H9 (cell line): Measurements from ENCODE around the gene SLC35F3. TPM values are rescaled to one million over a fixed set of nuclear protein-coding genes. Genes with fewer than 3 reads are reported as not detected.

Experiments used
- DNase-seq: peaks from one replicate; pipeline ENCODE4 v3.0.0-alpha.2; 2017
- H2AFZ ChIP-seq: one replicate; pipeline ENCODE4 v1.6.1; 2013; ENCODE audit warnings: mild to moderate bottlenecking, low read length, control low read depth, moderate library complexity
- H2AK5ac ChIP-seq: 2 replicates; pipeline ENCODE4 v1.6.1; 2013; ENCODE audit warnings: low read length, control low read depth, mixed read lengths; ENCODE audit not compliant: insufficient read length
- H2BK120ac ChIP-seq: one replicate; pipeline ENCODE4 v1.6.1; 2013; ENCODE audit warnings: low read depth, mild to moderate bottlenecking, low read length, control low read depth, inconsistent platforms; ENCODE audit not compliant: poor library complexity, severe bottlenecking
- H2BK12ac ChIP-seq: 2 replicates; pipeline ENCODE4 v1.6.1; 2013; ENCODE audit warnings: low read length, control low read depth, mixed read lengths, low read depth; ENCODE audit not compliant: insufficient read length
- H2BK15ac ChIP-seq: 2 replicates; pipeline ENCODE4 v1.6.1; 2013; ENCODE audit warnings: low read depth, low read length, control low read depth
- H2BK20ac ChIP-seq: one replicate; pipeline ENCODE4 v1.6.1; 2013; ENCODE audit warnings: low read depth, mild to moderate bottlenecking, low read length, control low read depth, inconsistent platforms; ENCODE audit not compliant: poor library complexity, severe bottlenecking
- H2BK5ac ChIP-seq: 2 replicates; pipeline ENCODE4 v1.6.1; 2013; ENCODE audit warnings: low read length, control low read depth, mixed read lengths; ENCODE audit not compliant: insufficient read length
- H3K14ac ChIP-seq: 2 replicates; pipeline ENCODE4 v1.6.1; 2013; ENCODE audit warnings: low read length, control low read depth; ENCODE audit not compliant: insufficient read depth
- H3K18ac ChIP-seq: 2 replicates; pipeline ENCODE4 v1.6.1; 2013; ENCODE audit warnings: low read depth, mild to moderate bottlenecking, mixed read lengths, low read length, control low read depth; ENCODE audit not compliant: insufficient read length
- H3K23ac ChIP-seq: 2 replicates; pipeline ENCODE4 v1.6.1; 2013; ENCODE audit warnings: low read length, control low read depth, mixed read lengths, low read depth; ENCODE audit not compliant: insufficient read length
- H3K23me2 ChIP-seq: 2 replicates; pipeline ENCODE4 v1.6.1; 2013; ENCODE audit warnings: low read depth, mild to moderate bottlenecking, mixed read lengths, low read length, control low read depth; ENCODE audit not compliant: insufficient read length, poor library complexity, severe bottlenecking
- H3K27ac ChIP-seq: 2 replicates; pipeline ENCODE4 v1.5.1; 2013; ENCODE audit warnings: low read length, control low read depth, mixed read lengths, low read depth; ENCODE audit not compliant: insufficient read length
- H3K27me3 ChIP-seq: 2 replicates; pipeline ENCODE4 v1.6.1; 2013; ENCODE audit warnings: low read length, control low read depth, inconsistent platforms; ENCODE audit not compliant: insufficient read depth
- H3K4ac ChIP-seq: 2 replicates; pipeline ENCODE4 v1.6.1; 2013; ENCODE audit warnings: low read depth, mild to moderate bottlenecking, control low read depth, inconsistent platforms, low read length, moderate library complexity
- H3K4me1 ChIP-seq: 2 replicates; pipeline ENCODE4 v1.6.1; 2013; ENCODE audit warnings: low read length, control low read depth, inconsistent platforms; ENCODE audit not compliant: insufficient read depth
- H3K4me2 ChIP-seq: 2 replicates; pipeline ENCODE4 v1.6.1; 2013; ENCODE audit warnings: low read length, control low read depth, mixed read lengths; ENCODE audit not compliant: insufficient read length, insufficient read depth
- H3K56ac ChIP-seq: 2 replicates; pipeline ENCODE4 v1.6.1; 2013; ENCODE audit warnings: low read depth, mild to moderate bottlenecking, mixed read lengths, low read length, control low read depth; ENCODE audit not compliant: insufficient read length
- H3K79me1 ChIP-seq: 2 replicates; pipeline ENCODE4 v1.6.1; 2013; ENCODE audit warnings: low read depth, mild to moderate bottlenecking, moderate library complexity, low read length, control low read depth, inconsistent platforms; ENCODE audit not compliant: insufficient read depth, poor library complexity, severe bottlenecking
- H3K79me2 ChIP-seq: 2 replicates; pipeline ENCODE4 v1.6.1; 2013; ENCODE audit warnings: low read length, control low read depth, inconsistent platforms; ENCODE audit not compliant: insufficient read depth
- H3K9ac ChIP-seq: 2 replicates; pipeline ENCODE4 v1.6.1; 2013; ENCODE audit warnings: low read length, control low read depth, mixed read lengths; ENCODE audit not compliant: insufficient read length; ENCODE audit errors: extremely low read depth
- H3K9me3 ChIP-seq: one replicate; pipeline ENCODE4 v1.6.1; 2013; ENCODE audit warnings: low read depth, low read length, inconsistent platforms; ENCODE audit not compliant: control insufficient read depth
- H3T11ph ChIP-seq: one replicate; pipeline ENCODE4 v1.6.1; 2013; ENCODE audit warnings: mild to moderate bottlenecking, low read length, control low read depth, inconsistent platforms
- H4K20me1 ChIP-seq: one replicate; pipeline ENCODE4 v1.6.1; 2013; ENCODE audit not compliant: control insufficient read depth, insufficient read length, insufficient read depth
- H4K5ac ChIP-seq: 2 replicates; pipeline ENCODE4 v1.6.1; 2013; ENCODE audit warnings: low read depth, mild to moderate bottlenecking, mixed read lengths, low read length, control low read depth; ENCODE audit not compliant: insufficient read length
- H4K8ac ChIP-seq: replicated peaks from 2 replicates; pipeline ENCODE4 v1.6.1; 2013; ENCODE audit warnings: low read length, control low read depth, mixed read lengths, low read depth; ENCODE audit not compliant: insufficient read length
- H4K91ac ChIP-seq: 2 replicates; pipeline ENCODE4 v1.6.1; 2013; ENCODE audit warnings: low read depth, mild to moderate bottlenecking, moderate library complexity, mixed read lengths, low read length, control low read depth; ENCODE audit not compliant: insufficient read length
- H3K27ac Mint-ChIP-seq, 3 experiments: 2 replicates in 2 of 3; 3 replicates in 1 of 3; pipeline ENCODE4 v1.8.0; 2020 to 2021; ENCODE audit warnings: mixed read lengths in 3 of 3, mild to moderate bottlenecking in 1 of 3, moderate library complexity in 1 of 3
- H3K27me3 Mint-ChIP-seq: 2 replicates; pipeline ENCODE4 v1.8.0; 2021; ENCODE audit warnings: low read depth, mild to moderate bottlenecking, moderate library complexity, mixed read lengths
- H3K36me3 Mint-ChIP-seq, 3 experiments: 2 replicates in 2 of 3; 3 replicates in 1 of 3; pipeline ENCODE4 v1.8.0; 2020 to 2021; ENCODE audit warnings: low read depth in 3 of 3, mixed read lengths in 3 of 3; ENCODE audit not compliant: insufficient read depth in 1 of 3
- H3K4me1 Mint-ChIP-seq, 2 experiments: 2 replicates each; pipeline ENCODE4 v1.8.0; 2020; ENCODE audit warnings: mixed read lengths in 2 of 2
- H3K4me3 Mint-ChIP-seq, 2 experiments: 2 replicates in 1 of 2; 3 replicates in 1 of 2; pipeline ENCODE4 v1.8.0; 2020 to 2021; ENCODE audit warnings: mild to moderate bottlenecking in 2 of 2, mixed read lengths in 2 of 2, moderate library complexity in 1 of 2
- H3K9me3 Mint-ChIP-seq, 2 experiments: 2 replicates in 1 of 2; 3 replicates in 1 of 2; pipeline ENCODE4 v1.8.0; 2020; ENCODE audit warnings: mild to moderate bottlenecking in 2 of 2, mixed read lengths in 2 of 2, moderate library complexity in 1 of 2
- WGBS: extraction: QIAGEN DNeasy Blood & Tissue Kit; methylation state at CpG from one replicate; pipeline ENCODE4 v1.1.7; 2013; ENCODE audit warnings: missing lambda C conversion rate, low lambda C conversion rate, mixed read lengths; ENCODE audit not compliant: insufficient read length; ENCODE audit errors: extremely low coverage; 5-methylcytosine and 5-hydroxymethylcytosine counted together
- total RNA-seq: library from RNA; stranded (reverse); gene quantifications from 2 replicates; pipeline ENCODE4 v1.2.1, GENCODE V29; 2021
- TF ChIP-seq, protein P1 (sequence below): fragments of 200-600 bp; sonication (generic); conservative IDR thresholded peaks from 3 replicates; pipeline ENCODE4 v1.8.0; 2021; ENCODE audit warnings: antibody characterized with exemption, mild to moderate bottlenecking

Gene SLC35F3
- total RNA-seq, 1 experiment from 2014 or later, result 0.81 TPM

- H3K4me1 Mint-ChIP-seq, result peaks cover 16 to 23% of the 10 kb centered on the region in 2 experiments
- H3K18ac ChIP-seq, result no peak overlapping the region
- no peaks in the 10 kb centered on the region for H3K36me3 Mint-ChIP-seq
- no peaks in the 10 kb centered on the region for H3K9me3 ChIP-seq
- no peak overlapping the region for H3K4me3 Mint-ChIP-seq
- no peaks in the 10 kb centered on the region for H3K23me2 ChIP-seq
- H3K9ac ChIP-seq, result no peak overlapping the region
- peaks cover 4% of the 10 kb centered on the region; the same call in 1 of the 2 replicates for H3K4me1 ChIP-seq
- H2BK5ac ChIP-seq, result no peak overlapping the region
- H3K27ac Mint-ChIP-seq, result no peak overlapping the region
- H3K79me1 ChIP-seq, result no peaks in the 10 kb centered on the region
- H2BK20ac ChIP-seq, result no peak overlapping the region
- H4K20me1 ChIP-seq, result no peaks in the 10 kb centered on the region
- WGBS, result no CpG with 5 or more reads among the region's 3 CpGs
- no peaks in the 10 kb centered on the region for H3K79me2 ChIP-seq
- H2BK12ac ChIP-seq, result no peak overlapping the region
- H2BK120ac ChIP-seq, result no peak overlapping the region
- DNase-seq, result no peak
- H2AFZ ChIP-seq, result no peak overlapping the region
- no peak overlapping the region for H3K4me2 ChIP-seq
- no peak overlapping the region for H3K23ac ChIP-seq
- no peak overlapping the region for H2AK5ac ChIP-seq
- H3T11ph ChIP-seq, result no peak overlapping the region
- no peak overlapping the region for H3K4ac ChIP-seq
- no peaks in the 10 kb centered on the region for H3K27me3 Mint-ChIP-seq
- H3K27me3 ChIP-seq, result no peaks in the 10 kb centered on the region
- no peaks in the 10 kb centered on the region for H3K9me3 Mint-ChIP-seq
- no peak overlapping the region for H3K27ac ChIP-seq
- H2BK15ac ChIP-seq, result no peak overlapping the region
- H3K14ac ChIP-seq, result no peak overlapping the region
- H4K91ac ChIP-seq, result no peak overlapping the region
- TF ChIP-seq, protein P1, sequence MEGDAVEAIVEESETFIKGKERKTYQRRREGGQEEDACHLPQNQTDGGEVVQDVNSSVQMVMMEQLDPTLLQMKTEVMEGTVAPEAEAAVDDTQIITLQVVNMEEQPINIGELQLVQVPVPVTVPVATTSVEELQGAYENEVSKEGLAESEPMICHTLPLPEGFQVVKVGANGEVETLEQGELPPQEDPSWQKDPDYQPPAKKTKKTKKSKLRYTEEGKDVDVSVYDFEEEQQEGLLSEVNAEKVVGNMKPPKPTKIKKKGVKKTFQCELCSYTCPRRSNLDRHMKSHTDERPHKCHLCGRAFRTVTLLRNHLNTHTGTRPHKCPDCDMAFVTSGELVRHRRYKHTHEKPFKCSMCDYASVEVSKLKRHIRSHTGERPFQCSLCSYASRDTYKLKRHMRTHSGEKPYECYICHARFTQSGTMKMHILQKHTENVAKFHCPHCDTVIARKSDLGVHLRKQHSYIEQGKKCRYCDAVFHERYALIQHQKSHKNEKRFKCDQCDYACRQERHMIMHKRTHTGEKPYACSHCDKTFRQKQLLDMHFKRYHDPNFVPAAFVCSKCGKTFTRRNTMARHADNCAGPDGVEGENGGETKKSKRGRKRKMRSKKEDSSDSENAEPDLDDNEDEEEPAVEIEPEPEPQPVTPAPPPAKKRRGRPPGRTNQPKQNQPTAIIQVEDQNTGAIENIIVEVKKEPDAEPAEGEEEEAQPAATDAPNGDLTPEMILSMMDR, result no peak
- no peak overlapping the region for H4K5ac ChIP-seq
- no peak overlapping the region for H3K56ac ChIP-seq
- no peak overlapping the region for H4K8ac ChIP-seq
These were observed 94.0 kb downstream of the SLC35F3 start for GRCh38 chr1:233998456-233998855.
